ENCODE results near the gene SERPINA9. TPM values are rescaled to one million over a fixed set of nuclear protein-coding genes. Genes with fewer than 3 reads are reported as not detected.

Gene SERPINA9
- total RNA-seq, 1 experiment from 2014 or later, result not detected

DNA sequence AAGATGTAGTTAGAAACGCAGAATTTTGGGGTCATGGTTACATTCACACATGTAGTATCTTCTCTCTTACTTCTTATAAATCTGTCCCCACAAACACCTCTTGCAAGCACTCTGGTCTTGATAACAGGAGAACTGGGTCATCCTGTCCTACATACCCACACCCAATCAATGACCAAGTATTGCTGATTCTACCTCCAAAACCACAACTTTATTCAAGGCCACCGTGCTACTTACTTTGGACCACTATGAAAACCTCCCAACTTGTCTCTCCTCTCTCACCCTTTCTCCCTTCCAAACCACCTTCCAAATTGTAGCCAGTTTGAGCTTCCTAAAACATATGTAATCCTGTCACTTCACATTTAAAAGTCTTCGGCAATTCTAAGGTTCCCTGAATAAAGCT is 28.8 kb downstream of the SERPINA9 start:
- H3K36me3 ChIP-seq (ENCODE audit: control insufficient read depth in 1 of 2, insufficient read depth in 2 of 2, low read length in 2 of 2), result no peaks in the 10 kb centered on the region
- H3K79me2 ChIP-seq (ENCODE audit: insufficient read depth, low read length), result no peaks in the 10 kb centered on the region
- RAD21 ChIA-PET (ENCODE audit: low non-redundant PET in 1 of 2, low total read pairs in 2 of 2, uncharacterized antibody in 2 of 2, unreplicated experiment in 2 of 2), result no interaction called here
- H3K4me3 ChIP-seq (replicated peaks in 1 of 2; ENCODE audit: low read depth in 1 of 2, low read length in 2 of 2), result no peak overlapping the region
- CTCF ChIA-PET, result interaction anchor here (1.1 kb wide), 1 partner anchor 13 kb away, joined by 3 read pairs; no protein-coding TSS in a partner anchor
- DNase-seq (ENCODE audit: low read depth, low spot score) (no peak), ATAC-seq (no peak)
- BruUV-seq (replicated peaks), result no TSS peak
- peaks cover 53% of the 10 kb centered on the region for H3K27me3 ChIP-seq (ENCODE audit: insufficient read depth, low read length)
- no peaks in the 10 kb centered on the region for H4K20me1 ChIP-seq (ENCODE audit: insufficient read depth)
- no peak overlapping the region for H2AFZ ChIP-seq (ENCODE audit: low read depth, low read length, poor library complexity, severe bottlenecking)
- H3K9me2 ChIP-seq (ENCODE audit: insufficient read depth), result no peaks in the 10 kb centered on the region
- intact Hi-C loops (cut with micrococcal nuclease), result no loop called here
- H3K9ac ChIP-seq (ENCODE audit: low read length), result no peak overlapping the region
- H3K4me1 ChIP-seq (ENCODE audit: control insufficient read depth in 1 of 2, insufficient read depth in 2 of 2, low read length in 2 of 2), result no peaks in the 10 kb centered on the region
- H3K27ac ChIP-seq (ENCODE audit: low read depth, low read length), result no peak overlapping the region
- no peak overlapping the region for H3K4me2 ChIP-seq (ENCODE audit: low read length)
- H3K9me3 ChIP-seq (ENCODE audit: control insufficient read depth in 1 of 2, insufficient read depth in 1 of 2, low read depth in 1 of 2, low read length in 2 of 2), result no peaks in the 10 kb centered on the region
- TF ChIP-seq CEBPB (IDR thresholded peaks at IDR 0.05; ENCODE audit: low read depth), result no peak
- TF ChIP-seq YY1 (IDR thresholded peaks at IDR 0.05; ENCODE audit: extremely low read depth, insufficient replicate concordance, low read depth, low read length), result no peak
- no peak for TF ChIP-seq EZH2phosphoT487 (IDR thresholded peaks at IDR 0.05; ENCODE audit: borderline replicate concordance)
- TF ChIP-seq SP1 (IDR thresholded peaks at IDR 0.05; ENCODE audit: low read depth), result no peak
- TF ChIP-seq EGR1 (IDR thresholded peaks at IDR 0.05; ENCODE audit: low read depth), result no peak
- no peak for TF ChIP-seq TCF7L2 (IDR thresholded peaks at IDR 0.05; ENCODE audit: borderline replicate concordance, extremely low read depth, insufficient read depth, insufficient read length)
- TF ChIP-seq POLR2AphosphoS5 (IDR thresholded peaks at IDR 0.05; ENCODE audit: low read depth, low read length), result no peak
- TF ChIP-seq RAD21 (IDR thresholded peaks at IDR 0.05; ENCODE audit: low read depth), result no peak
- TF ChIP-seq, protein P1, sequence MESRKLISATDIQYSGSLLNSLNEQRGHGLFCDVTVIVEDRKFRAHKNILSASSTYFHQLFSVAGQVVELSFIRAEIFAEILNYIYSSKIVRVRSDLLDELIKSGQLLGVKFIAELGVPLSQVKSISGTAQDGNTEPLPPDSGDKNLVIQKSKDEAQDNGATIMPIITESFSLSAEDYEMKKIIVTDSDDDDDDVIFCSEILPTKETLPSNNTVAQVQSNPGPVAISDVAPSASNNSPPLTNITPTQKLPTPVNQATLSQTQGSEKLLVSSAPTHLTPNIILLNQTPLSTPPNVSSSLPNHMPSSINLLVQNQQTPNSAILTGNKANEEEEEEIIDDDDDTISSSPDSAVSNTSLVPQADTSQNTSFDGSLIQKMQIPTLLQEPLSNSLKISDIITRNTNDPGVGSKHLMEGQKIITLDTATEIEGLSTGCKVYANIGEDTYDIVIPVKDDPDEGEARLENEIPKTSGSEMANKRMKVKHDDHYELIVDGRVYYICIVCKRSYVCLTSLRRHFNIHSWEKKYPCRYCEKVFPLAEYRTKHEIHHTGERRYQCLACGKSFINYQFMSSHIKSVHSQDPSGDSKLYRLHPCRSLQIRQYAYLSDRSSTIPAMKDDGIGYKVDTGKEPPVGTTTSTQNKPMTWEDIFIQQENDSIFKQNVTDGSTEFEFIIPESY (IDR thresholded peaks at IDR 0.05; ENCODE audit: extremely low read depth, insufficient replicate concordance, low read length), result no peak
- TF ChIP-seq, protein P2, sequence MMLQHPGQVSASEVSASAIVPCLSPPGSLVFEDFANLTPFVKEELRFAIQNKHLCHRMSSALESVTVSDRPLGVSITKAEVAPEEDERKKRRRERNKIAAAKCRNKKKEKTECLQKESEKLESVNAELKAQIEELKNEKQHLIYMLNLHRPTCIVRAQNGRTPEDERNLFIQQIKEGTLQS (IDR thresholded peaks at IDR 0.05), result no peak
- POLR2A ChIA-PET, result no interaction called here
